Right ventricle myocardium superior (tissue), 1 donor: ENCODE measurements around the gene UBAC2. TPM values are rescaled to one million over a fixed set of nuclear protein-coding genes. Genes with fewer than 3 reads are reported as not detected.
A peak's percentile ranks its signal among the peaks of the same experiment; 100 is the strongest.

ENCODE experiments used
- ATAC-seq: fragments of 200-7000 bp; cut with Tn5 transposase; one replicate; pipeline ENCODE4 v1.9.1; 2020; ENCODE audit warnings: mild to moderate bottlenecking; ENCODE audit not compliant: poor library complexity
- DNase-seq: peaks from one replicate; pipeline ENCODE4 v3.0.0-alpha.2; 2020
- intact Hi-C: fragments of 100-400 bp; cut with DNase I; formaldehyde crosslinking; loops from one replicate; pipeline ENCODE4 v1.11.2; 2022
- total RNA-seq: library from RNA; stranded (reverse); fragmentation: NEBNext Ultra II Directional; extraction: Animal tissue kit (Norgen Biotek cat#: 25700); gene quantifications from one replicate; pipeline ENCODE4 v1.2.1, GENCODE V29; 2021
- donor health status: DM: no; HTN: yes; CAD: no; lungs with severe emphysema.

UBAC2 gene
- total RNA-seq, 1 donor from 2014 or later, result 35.4 TPM

DNA sequence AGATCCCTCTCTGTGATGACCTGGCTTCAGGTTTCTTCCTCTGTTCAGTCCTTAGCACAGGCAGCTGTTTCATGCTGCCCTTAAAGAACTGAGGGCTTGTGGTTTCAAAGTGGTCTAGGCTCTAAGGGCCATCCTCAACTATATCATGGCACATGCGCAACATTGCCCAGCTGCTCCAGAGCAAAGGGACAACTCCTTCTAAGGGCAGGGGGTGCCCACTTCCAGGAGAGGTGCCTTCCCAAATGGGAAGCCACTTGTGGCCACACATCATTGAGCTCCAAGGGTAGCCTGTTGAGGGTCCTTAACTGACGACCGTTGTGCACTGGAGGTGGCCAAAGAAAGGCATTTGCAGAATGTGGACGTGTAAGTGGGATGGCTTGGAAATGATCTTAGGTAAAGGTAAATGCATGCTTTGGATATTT lies 99.3 kb downstream of the UBAC2 start:
- ATAC-seq (no peak), DNase-seq (no peak)
- intact Hi-C loops, result no loop called here

DNA sequence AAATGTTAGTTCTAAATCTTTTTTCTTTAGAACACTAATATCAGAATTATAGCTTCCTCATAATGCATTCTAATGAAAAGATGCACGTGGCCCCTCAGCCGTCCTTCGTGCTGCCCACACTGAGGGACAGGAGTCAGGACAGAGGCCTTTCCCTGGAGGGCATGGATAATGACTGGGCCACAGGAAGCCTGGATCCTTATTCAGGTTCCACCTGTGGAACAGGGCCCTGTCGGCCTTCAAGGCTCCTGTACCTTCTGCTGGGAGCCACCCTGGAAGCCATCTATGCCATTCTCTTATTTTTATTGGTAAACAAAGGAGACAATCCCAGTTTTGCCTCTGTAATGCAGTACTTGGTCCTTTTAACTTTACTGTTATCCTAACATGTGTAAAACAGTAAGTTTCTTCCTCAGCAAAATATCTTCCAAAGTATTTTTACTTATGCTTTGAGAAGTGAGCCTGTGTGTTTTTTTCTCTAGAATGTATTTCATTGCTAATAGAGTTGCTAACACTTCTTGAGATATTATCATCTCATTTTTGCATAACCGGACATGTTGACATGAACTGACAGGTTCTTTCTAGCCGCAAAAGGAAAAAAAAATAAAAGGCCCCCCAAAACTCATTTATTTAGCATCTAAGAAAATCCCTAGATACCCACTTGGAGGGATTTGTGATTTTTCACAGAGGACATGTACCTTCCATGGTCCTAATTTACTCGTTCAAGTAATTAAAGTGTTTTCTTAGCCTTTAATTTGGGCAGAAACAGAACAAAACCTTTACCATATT lies 100.6 kb downstream of the UBAC2 start:
- no peak for ATAC-seq

DNA sequence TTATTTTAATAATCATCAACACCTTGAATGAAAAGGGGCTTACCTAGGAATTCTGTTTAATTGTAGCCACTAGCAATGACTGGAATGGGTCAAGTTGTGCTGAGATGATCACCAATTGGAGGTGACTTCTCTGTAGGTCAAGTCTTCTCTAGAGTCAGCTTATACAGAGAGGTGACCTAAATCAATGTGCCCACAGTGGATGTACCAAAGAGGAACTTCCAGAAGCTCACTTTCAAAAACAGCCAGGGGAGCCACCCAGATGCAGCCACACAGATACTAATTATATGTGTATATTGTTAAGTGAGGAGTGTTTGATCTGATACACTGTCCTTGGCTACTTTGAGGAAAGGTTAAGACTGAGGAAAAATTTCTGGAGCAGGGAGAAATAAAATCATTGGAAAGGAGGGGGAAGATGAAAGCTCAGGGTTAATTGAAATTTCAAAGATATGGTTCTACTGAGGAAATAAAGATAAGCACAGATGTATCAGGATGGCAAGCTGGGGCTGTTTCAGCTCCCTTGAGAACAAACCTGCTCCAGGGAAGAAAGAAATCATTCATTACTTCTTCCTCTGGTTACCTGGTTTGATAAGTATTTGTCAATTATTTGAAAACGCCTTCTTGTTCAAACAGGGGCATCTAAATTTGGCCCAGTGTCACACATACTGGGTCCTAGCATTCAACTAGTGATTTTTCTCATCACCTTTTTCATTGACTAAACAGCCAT lies 101.4 kb downstream of the UBAC2 start:
- intact Hi-C loops, result no loop called here
- no peak for ATAC-seq
- DNase-seq, result no peak

More for the DNA sequence above, 100.6 kb downstream of the UBAC2 start:
- DNase-seq, result no peak
- intact Hi-C loops, result no loop called here

DNA sequence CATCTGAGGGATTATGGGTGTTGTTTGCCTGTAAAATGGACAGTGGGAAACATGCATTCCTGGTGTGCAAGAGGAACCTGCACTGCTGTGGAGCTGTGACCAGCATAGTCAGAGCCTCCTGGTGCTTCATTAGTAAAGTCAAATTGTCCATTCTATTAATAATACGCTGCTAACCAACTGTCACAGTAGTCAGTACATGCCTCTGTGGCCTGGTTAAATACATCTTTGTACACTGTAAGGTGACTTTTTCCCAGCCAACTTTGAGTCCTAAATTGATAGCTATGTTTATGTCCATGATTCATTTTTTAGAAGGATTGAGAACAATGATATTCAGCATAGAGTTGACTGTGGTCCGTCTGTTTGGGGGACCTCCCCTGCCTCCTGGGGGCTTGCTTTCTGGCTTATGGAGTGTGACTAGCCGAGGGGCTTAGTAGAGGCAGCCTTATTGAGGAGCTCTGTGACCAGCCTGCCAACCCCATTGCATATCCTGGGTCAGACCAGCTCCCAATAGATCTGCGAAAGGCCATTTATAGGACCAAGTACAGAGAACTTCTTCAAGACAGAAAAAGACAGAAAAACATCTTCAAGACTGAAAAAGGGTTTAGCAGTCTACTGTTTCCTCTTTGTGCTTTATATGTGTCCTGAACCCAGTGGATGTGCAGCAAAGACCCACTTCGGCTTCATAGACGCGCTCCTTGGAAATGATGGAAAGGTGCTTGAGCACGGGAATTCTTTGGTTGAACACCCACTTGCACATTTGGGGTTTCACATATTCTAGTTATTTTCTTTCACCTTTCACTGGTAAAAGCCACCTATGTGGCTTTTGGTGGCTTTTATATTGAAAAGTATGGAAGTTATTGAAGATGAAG lies 102.2 kb downstream of the UBAC2 start:
- ATAC-seq, result no peak
- no peak for DNase-seq
- intact Hi-C loops, result no loop called here

DNA sequence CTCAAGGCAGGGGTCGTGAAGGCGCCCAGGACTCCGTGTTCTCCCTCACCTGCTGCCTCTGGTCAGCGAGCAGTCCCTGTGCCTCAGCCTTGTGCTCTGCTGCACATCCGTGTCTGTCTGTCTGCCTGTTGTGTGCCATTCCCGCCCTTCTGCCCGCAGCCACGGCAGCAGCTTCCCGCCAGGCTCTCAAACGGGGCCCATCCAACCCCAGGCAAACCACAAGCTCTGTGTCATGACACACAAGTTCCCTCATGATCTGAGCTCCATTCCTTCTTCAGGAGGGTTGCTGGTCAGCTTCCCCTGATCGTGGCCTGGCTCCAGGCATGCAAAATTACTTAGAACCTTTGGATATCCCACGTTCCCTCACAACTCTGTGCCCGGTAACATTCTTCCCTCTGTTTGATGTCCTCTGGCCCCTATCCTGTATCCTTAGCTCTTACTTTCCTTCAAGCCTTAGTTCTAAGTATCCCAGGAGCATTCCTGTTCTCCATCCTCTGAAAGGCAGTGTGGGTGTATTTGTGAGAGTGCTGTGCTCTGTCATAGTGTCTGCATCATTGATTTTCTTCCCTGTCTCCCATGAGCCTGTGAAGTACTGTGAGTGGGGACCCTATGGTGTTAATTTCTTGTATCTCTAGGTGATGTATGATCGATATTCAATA lies 103.3 kb downstream of the UBAC2 start:
- DNase-seq (no peak), ATAC-seq (peak; percentile 30)
- intact Hi-C loops, result no loop called here

DNA sequence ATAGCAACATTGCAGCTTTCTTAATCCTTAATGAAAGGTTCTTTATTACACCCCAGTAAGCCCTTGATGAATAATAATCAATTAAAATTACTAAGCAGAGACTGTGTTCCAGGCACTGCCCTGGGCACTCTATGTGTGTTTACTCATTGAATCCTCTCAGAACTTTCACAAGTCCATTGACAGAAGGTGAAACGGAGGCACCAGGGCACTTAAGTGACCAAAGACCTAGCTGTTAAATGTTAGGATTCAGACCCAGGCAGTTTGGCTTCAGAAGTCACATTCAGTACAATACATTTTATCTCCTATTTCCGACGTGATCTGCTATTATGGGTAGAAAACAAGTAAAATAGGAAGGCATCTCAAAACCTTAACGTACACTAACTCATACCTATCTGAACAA lies 103.9 kb downstream of the UBAC2 start:
- intact Hi-C loops, result no loop called here
- ATAC-seq (no peak), DNase-seq (no peak)

DNA sequence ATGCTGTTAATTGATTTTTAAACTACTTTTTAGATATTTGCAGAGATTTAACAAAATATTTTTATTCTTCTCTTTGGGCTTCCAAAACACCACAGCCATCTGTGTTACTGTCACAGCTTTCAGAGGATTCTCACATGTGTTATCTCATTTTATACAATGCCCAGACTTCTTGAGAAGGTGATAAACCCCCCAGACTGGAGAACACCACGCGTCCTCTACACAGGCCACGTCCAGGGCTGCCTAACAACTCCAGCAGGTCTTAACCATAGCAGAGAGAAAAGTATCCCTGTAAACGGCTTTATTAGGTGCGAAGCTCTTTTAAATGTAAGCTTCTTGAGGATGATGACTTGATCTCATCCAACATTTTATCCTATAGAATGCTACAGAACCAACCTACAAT lies 104.5 kb downstream of the UBAC2 start:
- ATAC-seq (no peak), DNase-seq (no peak)
- intact Hi-C loops, result no loop called here

DNA sequence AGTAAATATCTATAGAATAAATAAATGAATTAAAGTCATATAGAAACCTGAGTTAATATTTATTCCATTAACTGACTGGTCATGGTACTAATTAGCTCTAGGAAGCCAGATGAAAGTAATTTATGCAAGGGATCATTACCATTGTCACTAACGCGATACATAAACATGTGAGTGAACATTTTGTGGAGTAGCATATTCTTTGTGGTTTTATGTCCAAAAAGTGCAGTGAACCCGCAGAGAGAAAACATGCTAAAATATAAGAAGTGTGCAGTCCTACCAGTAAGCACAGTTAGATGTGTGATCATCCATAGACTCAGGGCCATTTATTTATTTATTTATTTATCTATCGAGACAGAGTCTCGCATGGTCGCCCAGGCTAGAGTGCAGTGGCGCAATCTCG lies 104.9 kb downstream of the UBAC2 start:
- ATAC-seq, result no peak
- intact Hi-C loops, result no loop called here
- no peak for DNase-seq

DNA sequence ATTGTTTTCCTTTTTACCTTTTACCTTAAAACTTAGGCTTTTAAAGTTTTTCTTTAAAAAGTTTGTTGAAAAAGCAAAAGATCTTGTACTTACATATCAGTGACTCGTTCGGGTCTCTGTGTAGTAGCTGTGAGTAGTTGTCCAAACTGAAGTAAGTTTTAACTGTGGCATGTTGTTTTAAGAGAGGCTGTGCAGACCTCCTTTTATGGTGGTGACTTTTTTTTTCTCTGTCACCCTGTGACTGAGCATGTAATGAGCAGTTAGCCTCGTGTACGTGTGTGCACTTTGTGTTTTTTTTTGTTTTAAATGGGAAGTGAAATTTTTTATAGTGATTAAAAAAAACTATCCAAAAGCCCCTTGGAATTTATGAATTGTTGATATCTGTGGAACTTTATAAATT lies 106.6 kb downstream of the UBAC2 start, which contains the start of gene GPR183:
Gene GPR183, minus strand, starts transcription at position 153 of the 400 bp plus-strand sequence. CDS start 11,254 bp downstream, outside the sequence.
- ATAC-seq, result peak; percentile 71
- no peak for DNase-seq
- intact Hi-C loops, result no loop called here

DNA sequence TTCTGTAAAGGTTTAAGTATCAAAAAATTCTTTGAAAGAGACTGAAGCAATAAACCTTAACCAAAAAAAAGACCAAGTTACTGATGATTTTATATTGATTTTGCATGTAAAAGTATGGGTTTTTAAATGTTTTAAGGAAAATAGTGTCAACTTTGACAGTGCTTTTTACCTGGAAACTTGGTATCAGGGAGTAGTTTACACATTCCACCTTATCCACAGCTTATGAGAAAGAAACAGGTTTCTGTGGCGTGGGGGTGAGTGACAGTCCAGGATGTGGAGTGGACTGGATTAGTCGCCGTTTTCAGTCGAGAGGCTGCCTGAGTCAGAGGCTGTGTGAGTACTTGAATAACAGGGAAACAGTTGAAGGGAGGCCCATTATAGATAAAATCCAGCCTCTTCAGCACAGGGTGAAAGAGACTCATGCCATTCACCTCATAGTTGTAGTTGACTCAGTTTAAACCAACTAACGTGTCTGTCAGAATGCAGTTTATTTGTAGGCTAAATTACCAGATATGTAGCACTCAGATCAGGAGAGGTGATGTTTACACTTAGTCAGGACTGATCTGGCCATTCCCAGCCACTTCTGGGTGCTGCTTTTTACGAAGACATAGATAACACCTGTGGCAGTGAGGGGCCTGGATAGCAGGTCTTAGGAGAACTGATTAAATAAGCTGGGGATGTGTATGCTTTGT lies 107.1 kb downstream of the UBAC2 start:
- DNase-seq (no peak), ATAC-seq (peak; percentile 19)
- intact Hi-C loops, result no loop called here

DNA sequence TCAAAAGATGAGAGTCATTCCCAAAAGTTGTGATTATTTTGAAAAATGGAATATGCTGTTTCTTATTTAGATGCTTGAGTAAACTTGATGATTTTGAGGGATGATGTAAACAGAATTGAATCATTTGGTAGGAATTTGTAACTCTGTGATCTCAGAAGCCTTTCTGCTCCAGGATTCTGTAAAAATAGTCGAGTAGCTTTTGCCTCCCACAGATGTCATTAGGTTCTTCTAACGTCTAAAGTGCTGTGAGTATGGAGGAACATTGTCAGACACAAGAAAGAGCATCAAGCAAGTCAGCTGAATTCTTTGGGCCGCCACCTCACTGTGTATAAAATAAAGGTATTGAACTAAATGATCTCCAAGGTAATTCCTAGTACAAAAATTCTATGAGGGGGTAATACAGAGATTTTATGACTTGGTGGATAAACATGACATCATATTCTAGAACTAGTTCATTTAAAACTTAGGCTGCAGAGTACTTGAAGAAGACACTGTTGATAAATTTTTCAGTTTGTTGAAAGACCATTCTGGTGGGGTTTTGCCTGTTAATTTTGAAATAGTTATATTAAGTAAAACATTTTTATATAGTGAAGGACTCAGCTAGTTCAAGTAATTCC lies 107.9 kb downstream of the UBAC2 start:
- no peak for DNase-seq

DNA sequence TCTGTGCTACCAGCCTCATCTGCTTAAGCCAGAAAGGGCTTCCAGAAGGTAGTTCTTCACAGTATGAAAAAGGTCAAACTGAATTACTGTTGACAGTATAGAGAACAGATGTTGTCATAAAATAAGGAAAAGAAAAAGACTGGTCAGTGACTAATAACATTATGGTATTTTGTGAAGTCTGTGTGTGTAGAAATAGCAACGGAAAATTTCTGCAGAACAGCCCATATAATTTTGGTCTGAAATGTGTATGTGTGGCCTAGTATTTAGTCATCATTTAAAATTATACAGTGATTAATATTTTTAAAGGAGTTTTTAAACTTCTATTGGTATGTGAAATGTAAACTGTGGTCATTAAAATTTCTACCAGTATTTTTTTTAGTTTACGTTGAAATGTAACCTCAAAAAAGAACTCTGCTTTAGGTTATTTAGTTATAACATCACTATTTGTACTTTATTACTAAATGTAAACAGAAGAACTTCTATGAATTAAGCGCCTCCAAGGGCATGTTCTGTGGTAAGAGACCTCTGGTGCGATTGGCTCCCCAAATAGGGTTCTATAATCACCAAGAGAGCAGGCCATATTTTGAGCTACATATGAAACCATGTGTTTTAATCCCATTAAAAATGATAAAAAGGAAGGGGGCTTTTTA lies 109.9 kb downstream of the UBAC2 start:
- ATAC-seq (no peak), DNase-seq (no peak)
- intact Hi-C loops, result no loop called here

More for the DNA sequence above, 107.9 kb downstream of the UBAC2 start:
- intact Hi-C loops, result no loop called here
- ATAC-seq, result no peak

DNA sequence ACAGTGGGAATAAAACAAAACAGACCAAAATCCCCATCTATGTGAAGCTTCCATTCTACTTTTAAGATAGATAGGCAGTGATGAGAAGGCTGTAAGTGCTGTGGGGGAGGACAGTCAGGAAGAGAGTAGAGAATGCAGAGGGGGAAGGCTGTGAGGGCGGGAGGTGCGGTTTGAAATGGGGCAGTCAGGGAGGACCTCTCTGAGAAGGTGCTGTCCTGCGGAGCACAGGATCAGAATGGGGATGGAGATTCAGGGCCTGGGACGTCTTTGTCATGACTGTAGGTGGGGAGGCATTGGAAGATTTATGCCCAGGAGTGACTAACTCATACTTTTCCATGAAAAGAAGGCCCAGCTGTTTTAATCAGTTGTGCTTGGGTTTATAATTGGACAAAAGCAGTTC lies 110.5 kb downstream of the UBAC2 start:
- intact Hi-C loops, result no loop called here
- DNase-seq, result no peak
- ATAC-seq, result no peak

DNA sequence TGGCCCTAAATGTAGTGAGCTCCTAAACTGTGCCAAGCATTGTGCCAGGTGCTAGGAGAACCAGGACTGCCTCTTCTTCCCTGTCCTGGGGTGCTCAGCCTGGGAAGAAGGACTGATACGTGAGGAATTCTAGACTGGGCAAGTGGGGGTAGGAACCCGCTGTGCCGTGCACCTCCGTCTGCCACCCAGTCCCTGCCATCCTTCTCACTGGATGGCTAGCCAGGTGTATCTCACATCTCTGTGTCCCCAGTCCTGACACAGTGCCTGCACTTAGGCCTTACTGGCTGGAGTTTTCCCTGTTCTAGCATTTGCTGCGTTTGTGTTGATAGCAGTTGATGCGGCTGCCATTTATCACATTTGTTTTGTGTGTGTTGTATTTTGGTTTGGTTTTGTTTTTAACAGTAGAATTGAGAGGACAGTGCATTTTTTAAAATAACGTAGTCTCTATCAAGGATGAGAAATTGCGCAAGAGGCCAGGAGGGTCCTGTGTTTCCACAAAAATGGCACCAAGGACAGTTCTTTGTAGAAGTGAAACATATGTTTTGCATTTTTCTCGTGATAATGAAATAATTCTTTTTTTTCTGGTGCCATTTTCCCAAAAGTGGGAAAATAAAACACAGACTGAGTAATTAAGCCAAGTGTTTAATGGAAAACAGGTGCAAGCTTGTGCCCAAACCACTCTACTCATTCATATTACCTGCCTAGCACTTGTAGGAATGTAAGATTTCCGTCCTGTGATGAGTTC lies 111.3 kb downstream of the UBAC2 start:
- ATAC-seq, result no peak

DNA sequence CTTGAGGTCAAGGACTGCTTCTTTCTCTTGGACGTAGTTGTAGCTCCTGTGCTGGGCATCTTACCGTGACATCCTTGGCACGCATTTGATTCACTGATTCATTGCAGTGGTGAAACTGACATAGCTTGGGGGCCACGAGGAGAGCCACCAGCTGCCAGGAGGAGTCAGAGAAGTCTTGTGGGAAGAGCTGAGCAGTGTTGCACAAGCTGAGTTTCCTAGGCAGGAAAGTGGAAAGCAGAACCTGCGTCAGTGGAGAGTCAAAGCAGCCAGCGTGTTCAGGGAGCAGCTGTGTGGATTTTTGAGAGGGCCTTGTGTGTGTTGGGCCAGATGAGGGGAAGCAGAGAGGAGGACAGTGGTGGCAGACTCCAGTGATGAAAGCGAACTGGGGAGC lies 111.8 kb downstream of the UBAC2 start:
- ATAC-seq, result peak; percentile 84
- peak; percentile 72 for DNase-seq
- intact Hi-C loops, result no loop called here

More for the DNA sequence above, 111.3 kb downstream of the UBAC2 start:
- intact Hi-C loops, result no loop called here
- no peak for DNase-seq

DNA sequence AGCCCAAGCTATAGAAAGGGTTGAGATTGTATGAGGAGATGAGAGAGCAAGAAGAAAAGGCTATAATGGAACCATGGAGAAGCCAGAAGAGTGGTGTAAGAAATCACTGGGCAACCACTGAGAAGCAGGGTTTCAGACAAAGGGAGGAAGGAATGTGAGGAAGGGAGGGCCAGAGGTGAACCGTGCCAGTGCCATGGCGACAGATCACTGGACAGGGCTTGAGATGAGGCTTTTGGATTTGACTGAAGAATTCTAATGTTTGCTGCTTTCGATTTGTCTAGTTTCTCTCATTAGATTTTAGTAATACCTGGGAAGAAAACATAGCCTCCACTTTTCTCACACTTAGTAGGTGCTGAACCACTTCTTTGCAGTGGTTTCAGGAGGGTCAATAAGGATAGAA lies 112.8 kb downstream of the UBAC2 start:
- DNase-seq (no peak), ATAC-seq (no peak)
- intact Hi-C loops, result no loop called here

DNA sequence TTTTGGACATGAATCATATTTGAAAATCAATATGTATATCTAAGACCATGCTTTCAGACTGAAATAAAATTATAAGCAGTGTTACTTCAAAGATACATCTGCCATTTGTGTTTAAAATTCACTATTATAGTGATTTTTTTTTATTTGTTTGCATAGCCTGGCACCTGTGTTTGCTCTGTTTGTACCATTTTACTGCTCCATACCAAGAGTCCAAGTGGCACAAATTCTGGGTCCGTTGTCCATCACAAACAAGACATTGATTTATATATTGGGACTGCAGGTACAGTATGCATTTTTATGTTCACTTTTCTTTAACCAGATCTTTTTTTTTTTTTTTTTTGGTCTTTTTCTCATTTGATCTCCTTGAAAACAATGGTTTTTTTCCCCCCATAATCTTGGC lies 113.3 kb downstream of the UBAC2 start:
- intact Hi-C loops, result no loop called here
- ATAC-seq (no peak), DNase-seq (no peak)
